COLO668 (cell line): ENCODE results near the gene PSMF1.
A peak's percentile ranks its signal among the peaks of the same experiment; 100 is the strongest.
"Not testable (repeated sequence)": the region's sequence is repeated elsewhere in the genome, so short reads cannot be mapped to it uniquely, and the experiment has no call there.

Experiments used
- DNase-seq: peaks from one replicate; lab custom pipeline; 2025; ENCODE audit not compliant: unreplicated experiment; lab: John Stamatoyannopoulos, UW

The PSMF1 gene

GRCh38 chr20:1122388-1123315 is 4.2 kb downstream of the PSMF1 start:
- peak; percentile 45 for DNase-seq

GRCh38 chr20:1123666-1124065 is 5.3 kb downstream of the PSMF1 start:
- DNase-seq: no peak

- no peak for DNase-seq
These were observed 6.0 kb downstream of the PSMF1 start for GRCh38 chr20:1124421-1124820.

- DNase-seq: no peak
These were observed 6.9 kb downstream of the PSMF1 start for GRCh38 chr20:1125277-1125676.

GRCh38 chr20:1127840-1128239 is 9.4 kb downstream of the PSMF1 start:
- no peak for DNase-seq

GRCh38 chr20:1130058-1130694 is 11.8 kb downstream of the PSMF1 start:
- no peak for DNase-seq

- DNase-seq: no peak
These were observed 12.4 kb downstream of the PSMF1 start for GRCh38 chr20:1130847-1131246.

GRCh38 chr20:1131354-1131753 is 13.0 kb downstream of the PSMF1 start:
- no peak for DNase-seq

- DNase-seq: no peak
These were observed 16.0 kb downstream of the PSMF1 start for GRCh38 chr20:1134355-1134754.

GRCh38 chr20:1134836-1135235 is 16.4 kb downstream of the PSMF1 start:
- no peak for DNase-seq

GRCh38 chr20:1137236-1137635 is 18.8 kb downstream of the PSMF1 start:
- no peak for DNase-seq

- DNase-seq: no peak
These were observed 26.2 kb downstream of the PSMF1 start for GRCh38 chr20:1144401-1145172.

GRCh38 chr20:1146957-1147356 is 28.6 kb downstream of the PSMF1 start:
- DNase-seq: no peak

- DNase-seq: not testable (repeated sequence)
These were observed 31.4 kb downstream of the PSMF1 start for GRCh38 chr20:1149812-1150211.

- no peak for DNase-seq
These were observed 31.8 kb downstream of the PSMF1 start for GRCh38 chr20:1150218-1150617.

- DNase-seq: no peak
These were observed 32.6 kb downstream of the PSMF1 start for GRCh38 chr20:1150968-1151367.

GRCh38 chr20:1154226-1154625 is 35.8 kb downstream of the PSMF1 start:
- no peak for DNase-seq

- no peak for DNase-seq
These were observed 36.3 kb downstream of the PSMF1 start for GRCh38 chr20:1154691-1155090.

- DNase-seq: no peak
These were observed 36.9 kb downstream of the PSMF1 start for GRCh38 chr20:1155342-1155741.

- no peak for DNase-seq
These were observed 42.1 kb downstream of the PSMF1 start for GRCh38 chr20:1160496-1160895.

- DNase-seq: no peak
These were observed 42.6 kb downstream of the PSMF1 start for GRCh38 chr20:1160991-1161390.

- DNase-seq: no peak
These were observed 44.7 kb downstream of the PSMF1 start for GRCh38 chr20:1163105-1163504.
